ENCODE data around the gene CCDC187. TPM values are rescaled to one million over a fixed set of nuclear protein-coding genes. Genes with fewer than 3 reads are reported as not detected.

The CCDC187 gene
- total RNA-seq, 5 donors from 2014 or later (not counting 1 experiment from before 2014, with no cell fraction given), result 0.07 to 0.20 (median 0.09) TPM; not detected in 1

- no peak overlapping the region for H3K4me3 ChIP-seq (ENCODE audit: control insufficient read depth in 1 of 2, extremely low read depth in 1 of 2, low read length in 1 of 2)
- ChIA-PET POLR2A (no interaction called here), CTCF (no interaction called here)
- Mint-ChIP-seq H3K27me3 (peaks cover 7 to 51% of the 10 kb centered on the region in 2 donors), H3K9me3 (no peaks in the 10 kb centered on the region), H3K36me3 (peaks cover 10% of the 10 kb centered on the region), H3K27ac (no peak overlapping the region), H3K4me3 (no peak overlapping the region), H3K4me1 (peaks cover 0 to 3% (median 2%) of the 10 kb centered on the region in 3 donors)
- peaks cover 11 to 78% of the 10 kb centered on the region in 2 experiments for H3K27me3 ChIP-seq (replicated peaks in 1 of 2; ENCODE audit: control insufficient read depth in 2 of 2, extremely low read depth in 1 of 2, insufficient read depth in 2 of 2, low read length in 1 of 2)
- no peaks in the 10 kb centered on the region for H3K9me3 ChIP-seq
- peaks cover 0 to 8% of the 10 kb centered on the region in 2 experiments for H3K4me1 ChIP-seq (ENCODE audit: control insufficient read depth in 1 of 2, extremely low read depth in 1 of 2, insufficient read depth in 2 of 2, low read length in 2 of 2)
- no peak overlapping the region for H3K27ac ChIP-seq (ENCODE audit: low read length)
- DNase-seq, result peak in 1 of 35 experiments; percentile 26
- ATAC-seq (replicated peaks in 1 of 4), result no peak
- no peaks in the 10 kb centered on the region for H3K36me3 ChIP-seq (ENCODE audit: control insufficient read depth in 2 of 2, extremely low read depth in 1 of 2, insufficient read depth in 1 of 2, low read length in 1 of 2)
- 10% methylated on average over 62 of the region's 85 CpGs for WGBS (ENCODE audit: insufficient coverage)
Observed at GRCh38 chr9:136201609-136202453, 102.1 kb downstream of the CCDC187 start.

GRCh38 chr9:136201174-136201573, 102.7 kb downstream of the CCDC187 start:
- no peak for ATAC-seq (replicated peaks in 1 of 4)

DNA sequence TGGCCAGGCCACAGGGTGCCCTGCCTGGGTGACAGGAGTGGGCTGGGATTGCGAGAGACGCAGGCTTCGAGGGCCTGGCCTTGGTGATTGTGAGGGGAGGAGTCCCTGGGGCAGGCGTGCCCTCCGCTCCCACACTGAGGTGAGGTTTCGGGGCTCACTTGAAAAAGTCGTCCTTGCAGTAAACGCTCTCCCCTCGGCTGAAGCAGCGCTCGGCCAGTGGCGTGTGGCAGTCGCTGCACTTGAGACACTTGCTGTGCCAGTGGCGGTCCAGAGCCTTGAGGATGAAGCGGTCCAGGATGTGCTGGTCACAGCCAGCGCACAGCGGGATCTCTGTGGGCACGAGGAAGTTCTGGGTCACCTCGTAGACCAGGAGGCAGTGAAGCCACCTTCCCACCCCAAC, 103.5 kb downstream of the CCDC187 start:
- Mint-ChIP-seq H3K27ac (no peak overlapping the region), H3K36me3 (no peaks in the 10 kb centered on the region), H3K27me3 (peaks cover 17 to 58% of the 10 kb centered on the region in 2 donors), H3K4me1 (peaks cover 0 to 5% (median 4%) of the 10 kb centered on the region in 3 donors), H3K9me3 (no peaks in the 10 kb centered on the region), H3K4me3 (no peak overlapping the region)
- CTCF ChIA-PET, result no interaction called here
- no peak for ATAC-seq (replicated peaks in 1 of 4)
- WGBS (ENCODE audit: insufficient coverage), result 50% methylated on average over 13 of the region's 19 CpGs
- H3K4me3 ChIP-seq (ENCODE audit: control insufficient read depth in 1 of 2, extremely low read depth in 1 of 2, low read length in 1 of 2), result no peak overlapping the region
- peaks cover 0 to 8% of the 10 kb centered on the region in 2 experiments for H3K4me1 ChIP-seq (ENCODE audit: control insufficient read depth in 1 of 2, extremely low read depth in 1 of 2, insufficient read depth in 2 of 2, low read length in 2 of 2)
- H3K27ac ChIP-seq (ENCODE audit: low read length), result no peak overlapping the region
- H3K36me3 ChIP-seq (ENCODE audit: control insufficient read depth in 2 of 2, extremely low read depth in 1 of 2, insufficient read depth in 1 of 2, low read length in 1 of 2), result no peaks in the 10 kb centered on the region
- H3K9me3 ChIP-seq, result no peaks in the 10 kb centered on the region
- H3K27me3 ChIP-seq (replicated peaks in 1 of 2; ENCODE audit: control insufficient read depth in 2 of 2, extremely low read depth in 1 of 2, insufficient read depth in 2 of 2, low read length in 1 of 2), result peaks cover 14 to 87% of the 10 kb centered on the region in 2 experiments
- no peak for DNase-seq
- POLR2A ChIA-PET, result no interaction called here

More at GRCh38 chr9:136201174-136201573, 102.7 kb downstream of the CCDC187 start:
- CTCF ChIA-PET, result no interaction called here
- no peaks in the 10 kb centered on the region for H3K36me3 ChIP-seq (ENCODE audit: control insufficient read depth in 2 of 2, extremely low read depth in 1 of 2, insufficient read depth in 1 of 2, low read length in 1 of 2)
- H3K4me3 ChIP-seq (ENCODE audit: control insufficient read depth in 1 of 2, extremely low read depth in 1 of 2, low read length in 1 of 2), result no peak overlapping the region
- H3K4me1 ChIP-seq (ENCODE audit: control insufficient read depth in 1 of 2, extremely low read depth in 1 of 2, insufficient read depth in 2 of 2, low read length in 2 of 2), result peaks cover 0 to 8% of the 10 kb centered on the region in 2 experiments
- no peak overlapping the region for H3K27ac ChIP-seq (ENCODE audit: low read length)
- H3K27me3 ChIP-seq (replicated peaks in 1 of 2; ENCODE audit: control insufficient read depth in 2 of 2, extremely low read depth in 1 of 2, insufficient read depth in 2 of 2, low read length in 1 of 2), result peaks cover 14 to 84% of the 10 kb centered on the region in 2 experiments
- no peak for DNase-seq
- no peak overlapping the region for H3K27ac Mint-ChIP-seq
- H3K4me3 Mint-ChIP-seq, result no peak overlapping the region
- no peaks in the 10 kb centered on the region for H3K9me3 ChIP-seq
- H3K9me3 Mint-ChIP-seq, result no peaks in the 10 kb centered on the region
- H3K4me1 Mint-ChIP-seq, result peaks cover 0 to 6% (median 5%) of the 10 kb centered on the region in 3 donors
- H3K27me3 Mint-ChIP-seq, result peaks cover 14 to 55% of the 10 kb centered on the region in 2 donors
- H3K36me3 Mint-ChIP-seq, result peaks cover 3% of the 10 kb centered on the region
- WGBS (ENCODE audit: insufficient coverage), result 58% methylated on average over 7 of the region's 13 CpGs
- POLR2A ChIA-PET, result no interaction called here

Other genes with a start within 250 kb of the CCDC187 start
- gene NACC2, start 208.8 kb downstream of the CCDC187 start, total RNA-seq, result 10 to 100 TPM in 3 of 5 donors, 1 to 10 TPM in 2; 4.2 to 11.7 (median 11.3) TPM
- gene TMEM250, start 185.2 kb downstream of the CCDC187 start, total RNA-seq, result 10 to 100 TPM; 21.0 to 77.9 (median 63.0) TPM
- under 1 TPM in 2 of 5 donors, not detected in 3; 0.13 to 0.42 TPM for gene LHX3, start 99.0 kb downstream of the CCDC187 start, total RNA-seq
- 10 to 100 TPM; 14.1 to 19.4 (median 17.0) TPM for gene QSOX2, start 58.3 kb downstream of the CCDC187 start, total RNA-seq
- 10 to 100 TPM in 2 of 5 donors, 1 to 10 TPM in 3; 8.6 to 11.5 (median 9.7) TPM for gene GPSM1, start 23.4 kb upstream of the CCDC187 start, total RNA-seq
- 10 to 100 TPM; 20.4 to 46.8 (median 36.3) TPM for gene DNLZ, start 59.6 kb upstream of the CCDC187 start, total RNA-seq
- 1 to 10 TPM in 1 of 5 donors, under 1 TPM in 4; 0.43 to 1.4 (median 0.76) TPM for gene CARD9, start 69.6 kb upstream of the CCDC187 start, total RNA-seq
- 10 to 100 TPM; 10.5 to 15.7 (median 13.3) TPM for gene SNAPC4, start 96.1 kb upstream of the CCDC187 start, total RNA-seq
- 100 to 1,000 TPM in 1 of 5 donors, 10 to 100 TPM in 4; 57.7 to 103 (median 95.6) TPM for gene ENTR1, start 106.5 kb upstream of the CCDC187 start, total RNA-seq
- 10 to 100 TPM; 55.8 to 81.9 (median 65.7) TPM for gene PMPCA, start 106.6 kb upstream of the CCDC187 start, total RNA-seq
- 10 to 100 TPM; 16.5 to 35.5 (median 31.8) TPM for gene INPP5E, start 135.8 kb upstream of the CCDC187 start, total RNA-seq
- gene SEC16A, start 178.9 kb upstream of the CCDC187 start, total RNA-seq, result 10 to 100 TPM; 76.3 to 99.0 (median 92.4) TPM
- gene NOTCH1, start 242.0 kb upstream of the CCDC187 start, total RNA-seq, result 10 to 100 TPM; 50.1 to 96.1 (median 84.1) TPM

Data from T-cell (primary cell).